Astrocyte (in vitro differentiated cells and primary cell): ENCODE data around the gene DSCAM.

Source experiments
- EZH2 ChIP-seq: IDR thresholded peaks from 2 replicates; pipeline ENCODE4 v1.6.1; 2012; ENCODE audit warnings: mild to moderate bottlenecking, low read length, inconsistent platforms; ENCODE audit not compliant: insufficient read depth
- TF ChIP-seq, protein P1 (sequence below): IDR thresholded peaks from 2 replicates; pipeline ENCODE4 v1.5.1; 2011; ENCODE audit warnings: low read depth, mild to moderate bottlenecking, inconsistent platforms, low read length, moderate library complexity; ENCODE audit not compliant: insufficient read depth

DNA sequence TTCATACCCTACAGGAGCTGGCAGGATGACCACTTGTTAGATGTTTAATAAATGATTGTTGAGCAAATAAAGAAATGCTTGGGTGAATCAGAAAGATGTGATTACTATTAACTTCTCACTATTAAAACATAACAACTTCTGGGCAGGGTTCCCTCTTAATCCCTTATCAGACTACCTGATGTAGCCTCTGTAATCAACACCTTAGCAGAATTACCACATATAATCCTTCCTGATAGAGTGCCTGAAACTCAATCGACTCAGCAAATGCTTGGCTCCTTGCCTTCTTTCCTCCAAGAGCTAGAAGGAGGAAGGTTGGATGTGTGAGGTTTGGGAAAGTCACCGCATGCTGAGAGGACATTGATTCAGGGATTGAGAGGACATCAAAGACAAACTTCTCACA is 34.8 kb upstream of the DSCAM start:
- TF ChIP-seq, protein P1, sequence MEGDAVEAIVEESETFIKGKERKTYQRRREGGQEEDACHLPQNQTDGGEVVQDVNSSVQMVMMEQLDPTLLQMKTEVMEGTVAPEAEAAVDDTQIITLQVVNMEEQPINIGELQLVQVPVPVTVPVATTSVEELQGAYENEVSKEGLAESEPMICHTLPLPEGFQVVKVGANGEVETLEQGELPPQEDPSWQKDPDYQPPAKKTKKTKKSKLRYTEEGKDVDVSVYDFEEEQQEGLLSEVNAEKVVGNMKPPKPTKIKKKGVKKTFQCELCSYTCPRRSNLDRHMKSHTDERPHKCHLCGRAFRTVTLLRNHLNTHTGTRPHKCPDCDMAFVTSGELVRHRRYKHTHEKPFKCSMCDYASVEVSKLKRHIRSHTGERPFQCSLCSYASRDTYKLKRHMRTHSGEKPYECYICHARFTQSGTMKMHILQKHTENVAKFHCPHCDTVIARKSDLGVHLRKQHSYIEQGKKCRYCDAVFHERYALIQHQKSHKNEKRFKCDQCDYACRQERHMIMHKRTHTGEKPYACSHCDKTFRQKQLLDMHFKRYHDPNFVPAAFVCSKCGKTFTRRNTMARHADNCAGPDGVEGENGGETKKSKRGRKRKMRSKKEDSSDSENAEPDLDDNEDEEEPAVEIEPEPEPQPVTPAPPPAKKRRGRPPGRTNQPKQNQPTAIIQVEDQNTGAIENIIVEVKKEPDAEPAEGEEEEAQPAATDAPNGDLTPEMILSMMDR: no peak
- TF ChIP-seq EZH2: no peak
